Stomach (tissue), 9 donors: ENCODE measurements around the gene FHOD3. TPM values are rescaled to one million over a fixed set of nuclear protein-coding genes. Genes with fewer than 3 reads are reported as not detected.

Experiments
- DNase-seq, 2 donors: peaks; one replicate each; pipeline versions ENCODE4 v3.0.0 to v3.0.0-alpha.2; 2013 to 2019
- H3K27ac ChIP-seq, 5 donors: fragments of 200-600 bp in 4 of 5; sonication (generic) in 4 of 5; one replicate each; pipeline ENCODE4 v1.5.1; 2013 to 2019; ENCODE audit warnings: mild to moderate bottlenecking in 1 of 5, moderate library complexity in 1 of 5
- H3K27me3 ChIP-seq, 3 donors: fragments of 200-600 bp; sonication (generic); one replicate each; pipeline ENCODE4 v1.5.1; 2017 to 2019; ENCODE audit warnings: mixed run types in 1 of 3
- H3K36me3 ChIP-seq, 4 donors: fragments of 200-600 bp; sonication (generic); 1 replicate in 3 of 4; 2 replicates in 1 of 4; pipeline ENCODE4 v1.5.1; 2016 to 2019
- H3K4me1 ChIP-seq, 4 donors: fragments of 200-600 bp; sonication (generic); one replicate each; pipeline ENCODE4 v1.5.1; 2016 to 2019
- H3K4me3 ChIP-seq, 4 donors: fragments of 200-600 bp; sonication (generic) in 3 of 4; one replicate each; pipeline ENCODE4 v1.5.1; 2016 to 2019; ENCODE audit warnings: mild to moderate bottlenecking in 1 of 4
- H3K9me3 ChIP-seq, 4 donors: fragments of 200-600 bp; sonication (generic); one replicate each; pipeline ENCODE4 v1.5.1; 2016 to 2019
- EP300 ChIP-seq: sonication (generic); formaldehyde crosslinking; IDR thresholded peaks from one replicate; pipeline ENCODE4 v1.6.1; 2017; ENCODE audit warnings: antibody characterized with exemption
- POLR2A ChIP-seq, 4 donors: fragments of 450-650 bp; IDR thresholded peaks; one replicate each; pipeline ENCODE4 v1.6.1; 2016; ENCODE audit warnings: antibody characterized with exemption in 4 of 4, control low read depth in 2 of 4, mild to moderate bottlenecking in 1 of 4, moderate library complexity in 1 of 4
- POLR2AphosphoS5 ChIP-seq, 3 donors: sonication (generic); formaldehyde crosslinking; IDR thresholded peaks; one replicate each; pipeline ENCODE4 v1.6.1; 2016; ENCODE audit warnings: antibody characterized with exemption in 3 of 3
- WGBS, 5 donors: extraction: QIAGEN DNeasy Blood & Tissue Kit in 3 of 5; methylation state at CpG; one replicate each; pipeline versions ENCODE4 v1.1.5 to v1.1.7; 2013 to 2018; 5-methylcytosine and 5-hydroxymethylcytosine counted together
- intact Hi-C: fragments of 100-400 bp; cut with DNase I; formaldehyde crosslinking; loops from one replicate; pipeline ENCODE4 v1.15.1; 2023; ENCODE audit warnings: low total_unique reads
- polyA plus RNA-seq, 3 donors: library from polyadenylated mRNA; stranded (reverse); fragments of 200-250 nt; gene quantifications; one replicate each; pipeline ENCODE4 v1.2.3, GENCODE V29; 2013
- total RNA-seq, 5 donors: library from RNA; depleted of rRNA; stranded (reverse); fragments of >200 nt; gene quantifications; one replicate each; pipeline versions ENCODE4 v1.1.0 to v1.2.3, GENCODE V29; 2014 to 2016
- TF ChIP-seq, protein P1 (sequence below), 7 experiments: fragments of 450-650 bp in 4 of 7; fragments of 200-600 bp in 3 of 7; sonication (generic) in 3 of 7; IDR thresholded peaks; one replicate each; pipeline ENCODE4 v1.5.1; 2016 to 2019; ENCODE audit warnings: antibody characterized with exemption in 7 of 7, control low read depth in 2 of 7, mild to moderate bottlenecking in 1 of 7
- donor health status: healthy with polysubstance abuse.
- donor health status: Bipolar disorder and iron deficiency.
- donor health status: healthy.

Gene FHOD3
- total and polyA plus RNA-seq, 8 donors = under 0.01 to 9.1 (median 4.6) TPM

DNA sequence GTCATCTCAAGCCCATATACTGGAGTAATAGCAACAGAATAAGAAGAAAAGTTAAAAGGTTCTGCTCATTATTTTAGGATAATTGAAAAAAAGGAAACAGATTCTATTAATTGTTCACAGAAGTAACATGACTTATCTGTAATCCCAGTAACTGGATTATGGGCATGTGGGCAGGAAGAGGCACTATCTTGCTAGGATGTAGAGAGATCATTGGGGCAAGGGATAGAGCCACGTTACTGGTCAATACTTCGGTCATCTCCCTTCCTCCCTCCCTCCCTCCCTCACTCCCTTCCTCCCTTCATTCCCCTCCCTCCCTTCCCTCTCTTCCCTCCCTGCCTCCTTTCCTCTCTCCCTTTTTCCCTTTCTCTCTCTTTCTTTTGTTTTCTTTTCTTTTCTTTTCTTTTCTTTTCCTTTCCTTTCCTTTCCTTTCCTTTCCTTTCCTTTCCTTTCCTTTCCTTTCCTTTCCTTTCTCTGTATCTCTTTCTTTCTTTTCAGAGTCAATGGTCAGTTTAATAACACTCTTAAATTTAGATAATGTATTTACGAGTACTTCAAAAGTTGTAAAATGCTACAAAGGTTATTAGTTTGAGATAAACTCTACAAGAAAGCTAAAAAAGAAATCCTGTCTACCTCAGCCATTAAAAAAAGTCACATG is 82.8 kb downstream of the FHOD3 start:
- Histone ChIP-seq H3K4me3 (no peak overlapping the region), H3K27ac (no peak overlapping the region), H3K4me1 (no peaks in the 10 kb centered on the region), H3K36me3 (no peaks in the 10 kb centered on the region), H3K9me3 (no peaks in the 10 kb centered on the region), H3K27me3 (no peaks in the 10 kb centered on the region)
- no peak for DNase-seq
- 61 to 81% (median 68%) methylated on average over 3 of the region's 3 CpGs for WGBS, 5 donors
- intact Hi-C loops = no loop called here
- no peak for TF ChIP-seq POLR2A (IDR thresholded peaks at IDR 0.05)

DNA sequence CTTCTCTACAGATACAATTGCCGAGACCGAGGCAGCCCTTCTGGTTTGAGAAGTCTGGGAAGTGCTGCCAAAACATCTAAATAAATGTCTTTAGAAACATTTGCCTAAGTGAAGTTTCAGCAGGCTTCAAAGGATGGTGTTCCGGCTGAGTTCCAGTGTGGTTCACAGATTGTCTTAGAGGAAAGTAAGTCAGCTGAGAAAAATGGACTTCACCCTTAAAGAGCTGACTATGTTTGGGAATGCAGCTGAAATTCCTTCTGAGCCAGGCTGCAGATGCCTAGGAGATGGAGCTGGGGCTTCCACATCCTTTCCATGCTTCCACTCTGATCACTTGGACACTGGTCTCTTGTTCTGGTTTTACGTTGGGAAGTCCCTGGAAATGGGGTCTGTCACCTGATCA is 83.6 kb downstream of the FHOD3 start:
- Histone ChIP-seq H3K4me3 (no peak overlapping the region), H3K9me3 (no peaks in the 10 kb centered on the region), H3K4me1 (no peaks in the 10 kb centered on the region), H3K27me3 (no peaks in the 10 kb centered on the region), H3K27ac (no peak overlapping the region), H3K36me3 (no peaks in the 10 kb centered on the region)
- 53 to 87% (median 77%) methylated on average over 4 of the region's 4 CpGs for WGBS, 5 donors
- DNase-seq = no peak
- TF ChIP-seq, protein P1, sequence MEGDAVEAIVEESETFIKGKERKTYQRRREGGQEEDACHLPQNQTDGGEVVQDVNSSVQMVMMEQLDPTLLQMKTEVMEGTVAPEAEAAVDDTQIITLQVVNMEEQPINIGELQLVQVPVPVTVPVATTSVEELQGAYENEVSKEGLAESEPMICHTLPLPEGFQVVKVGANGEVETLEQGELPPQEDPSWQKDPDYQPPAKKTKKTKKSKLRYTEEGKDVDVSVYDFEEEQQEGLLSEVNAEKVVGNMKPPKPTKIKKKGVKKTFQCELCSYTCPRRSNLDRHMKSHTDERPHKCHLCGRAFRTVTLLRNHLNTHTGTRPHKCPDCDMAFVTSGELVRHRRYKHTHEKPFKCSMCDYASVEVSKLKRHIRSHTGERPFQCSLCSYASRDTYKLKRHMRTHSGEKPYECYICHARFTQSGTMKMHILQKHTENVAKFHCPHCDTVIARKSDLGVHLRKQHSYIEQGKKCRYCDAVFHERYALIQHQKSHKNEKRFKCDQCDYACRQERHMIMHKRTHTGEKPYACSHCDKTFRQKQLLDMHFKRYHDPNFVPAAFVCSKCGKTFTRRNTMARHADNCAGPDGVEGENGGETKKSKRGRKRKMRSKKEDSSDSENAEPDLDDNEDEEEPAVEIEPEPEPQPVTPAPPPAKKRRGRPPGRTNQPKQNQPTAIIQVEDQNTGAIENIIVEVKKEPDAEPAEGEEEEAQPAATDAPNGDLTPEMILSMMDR (IDR thresholded peaks at IDR 0.05) = no peak
- TF ChIP-seq POLR2AphosphoS5 (IDR thresholded peaks at IDR 0.05) (no peak), EP300 (no peak), POLR2A (IDR thresholded peaks at IDR 0.05) (no peak)
- intact Hi-C loops = no loop called here

DNA sequence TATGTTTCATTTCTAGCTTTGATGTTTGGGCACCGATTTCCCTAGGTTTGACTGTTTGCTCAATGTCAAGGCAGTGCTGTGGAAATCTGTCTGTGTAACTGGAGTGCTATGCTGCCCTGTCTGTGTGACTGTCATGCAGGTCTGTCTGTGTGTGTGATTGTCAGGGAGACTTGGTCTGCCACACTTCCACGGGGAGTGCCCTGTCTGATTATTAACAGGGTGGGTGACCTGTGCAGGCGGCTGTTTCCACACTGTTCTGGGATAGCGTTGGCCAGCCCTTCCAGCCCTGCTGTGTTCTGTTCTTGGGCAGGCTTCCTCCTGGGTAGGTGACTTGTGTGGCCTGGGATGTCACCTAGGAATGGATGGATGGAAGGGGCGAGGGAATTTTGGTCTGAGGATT is 85.3 kb downstream of the FHOD3 start:
- Histone ChIP-seq H3K27ac (no peak overlapping the region), H3K4me1 (no peaks in the 10 kb centered on the region), H3K9me3 (no peaks in the 10 kb centered on the region), H3K4me3 (no peak overlapping the region), H3K36me3 (no peaks in the 10 kb centered on the region), H3K27me3 (no peaks in the 10 kb centered on the region)
- intact Hi-C loops = no loop called here
- DNase-seq = no peak
- 44 to 68% (median 52%) methylated on average over 5 of the region's 5 CpGs for WGBS, 5 donors
- TF ChIP-seq POLR2A (IDR thresholded peaks at IDR 0.05) (no peak), EP300 (no peak), POLR2AphosphoS5 (IDR thresholded peaks at IDR 0.05) (no peak)
- TF ChIP-seq, protein P1 (IDR thresholded peaks at IDR 0.05) = no peak

DNA sequence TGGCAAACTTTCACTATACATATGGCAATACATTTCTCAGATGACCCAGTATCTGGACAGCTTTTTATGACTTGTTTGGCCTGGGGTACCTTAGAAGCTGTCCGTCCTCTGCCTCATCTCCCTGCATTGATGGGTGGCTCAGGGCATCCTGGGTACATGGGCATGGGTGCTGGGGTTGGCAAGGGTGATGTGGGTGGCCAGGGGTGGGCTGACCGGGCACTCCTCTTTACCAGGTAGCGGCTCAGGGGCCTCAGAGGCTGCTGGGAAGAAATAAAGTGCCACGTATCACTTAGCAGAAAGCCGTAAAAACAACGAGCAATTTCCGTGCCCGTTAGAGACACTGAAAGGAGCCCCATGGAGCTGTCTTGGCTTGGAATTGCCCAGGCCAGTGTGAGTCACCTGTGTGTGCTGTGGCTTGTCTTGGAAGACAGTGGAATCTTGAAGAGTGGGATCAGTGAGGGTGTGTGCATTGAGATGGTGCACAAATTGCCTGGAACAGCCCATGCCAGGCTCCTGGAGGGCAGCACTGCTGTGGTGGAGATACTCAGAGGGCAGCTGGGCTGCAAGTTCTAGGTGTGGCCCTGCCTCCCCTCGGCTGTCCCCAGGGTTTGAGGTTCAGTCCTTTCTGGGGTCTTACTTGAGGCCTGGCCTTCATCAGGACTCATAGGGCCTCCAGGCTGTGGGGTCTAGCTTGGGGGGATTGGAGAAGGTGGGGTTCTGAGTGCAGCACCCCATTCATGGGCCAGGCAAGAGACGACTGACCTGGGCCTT is 88.8 kb downstream of the FHOD3 start:
- no peak for DNase-seq

More for the DNA sequence above, 88.8 kb downstream of the FHOD3 start:
- TF ChIP-seq POLR2A (IDR thresholded peaks at IDR 0.05) (no peak), EP300 (no peak), POLR2AphosphoS5 (IDR thresholded peaks at IDR 0.05) (no peak)
- TF ChIP-seq, protein P1 (IDR thresholded peaks at IDR 0.05) = no peak
- 74 to 89% (median 84%) methylated on average over 10 of the region's 10 CpGs for WGBS, 5 donors
- H3K27ac ChIP-seq = no peak overlapping the region
- H3K27me3 ChIP-seq = no peaks in the 10 kb centered on the region
- intact Hi-C loops = no loop called here
- H3K4me1 ChIP-seq = no peaks in the 10 kb centered on the region
- no peaks in the 10 kb centered on the region for H3K36me3 ChIP-seq
- no peaks in the 10 kb centered on the region for H3K9me3 ChIP-seq
- no peak overlapping the region for H3K4me3 ChIP-seq
